HepG2 (cell line): ENCODE measurements around the gene TANGO2. TPM values are rescaled to one million over a fixed set of nuclear protein-coding genes. Genes with fewer than 3 reads are reported as not detected.

Experiments
- ATAC-seq: fragments of 200-7000 bp; cut with Tn5 transposase; 3 replicates; pipeline ENCODE4 v1.9.1; 2020; ENCODE audit warnings: mild to moderate bottlenecking, moderate library complexity
- BruUV-seq: library from RNA; stranded (reverse); fragments of 400-500 nt; replicated peaks from 2 replicates; lab custom pipeline; 2021; lab: Mats Ljungman, UMichigan
- CTCF ChIA-PET: fragments of 300-600 bp; formaldehyde crosslinking; extraction: SDS; loops from one replicate; lab custom pipeline; 2021; ENCODE audit warnings: low total read pairs, inconsistent platforms, low intra/inter-chr PET ratio; lab: Yijun Ruan, JAX
- POLR2A ChIA-PET: fragments of 350-600 bp; sonication (Branson Sonifier 250); formaldehyde crosslinking; loops from one replicate; lab custom pipeline; 2020; ENCODE audit warnings: antibody characterized with exemption, inconsistent platforms; lab: Yijun Ruan, JAX
- DNase-seq: peaks from one replicate; pipeline ENCODE4 v3.0.0-alpha.2; 2015; ENCODE audit warnings: low spot score
- FAIRE-seq: peaks from 3 replicates; lab custom pipeline; 2011; peaks lifted over from hg19 to GRCh38; lab: Jason Lieb, UNC
- H2AFZ ChIP-seq: one replicate; pipeline ENCODE4 v1.6.1; 2011; ENCODE audit warnings: low read length, inconsistent platforms
- H3K27ac ChIP-seq: fragments of 300-600 bp; 3 replicates; pipeline ENCODE4 v1.8.0; 2011; ENCODE audit warnings: mixed run types, mild to moderate bottlenecking, mixed read lengths, low read length, inconsistent platforms; ENCODE audit not compliant: insufficient read depth; ENCODE audit errors: extremely low read length
- H3K27me3 ChIP-seq, 2 experiments: fragments of 200-600 bp in 1 of 2; 2 replicates in 1 of 2; 3 replicates in 1 of 2; pipeline versions ENCODE4 v1.6.0 to v1.8.0; 2011; ENCODE audit warnings: low read length in 2 of 2, mild to moderate bottlenecking in 2 of 2, moderate library complexity in 2 of 2, inconsistent platforms in 1 of 2; ENCODE audit not compliant: insufficient read depth in 2 of 2, control insufficient read depth in 1 of 2
- H3K36me3 ChIP-seq, 2 experiments: fragments of 200-600 bp in 1 of 2; replicated peaks in 1 of 2; 2 replicates in 1 of 2; 3 replicates in 1 of 2; pipeline versions ENCODE4 v1.5.1 to v1.8.0; 2011; ENCODE audit warnings: low read length in 2 of 2, inconsistent platforms in 1 of 2; ENCODE audit not compliant: insufficient read depth in 2 of 2, control insufficient read depth in 1 of 2
- H3K4me1 ChIP-seq: 2 replicates; pipeline ENCODE4 v1.5.1; 2012; ENCODE audit warnings: low read length, inconsistent platforms; ENCODE audit not compliant: insufficient read depth
- H3K4me2 ChIP-seq: 2 replicates; pipeline ENCODE4 v1.6.0; 2011; ENCODE audit warnings: low read depth, low read length, inconsistent platforms
- H3K4me3 ChIP-seq, 3 experiments: fragments of 200-600 bp in 1 of 3; sonication (generic), shearing (Covaris generic) in 1 of 3; replicated peaks in 1 of 3; 2 replicates each; pipeline ENCODE4 v1.5.1; 2011 to 2016; ENCODE audit warnings: low read length in 3 of 3, inconsistent platforms in 2 of 3, low read depth in 2 of 3, mild to moderate bottlenecking in 2 of 3, control low read depth in 1 of 3, mixed read lengths in 1 of 3; ENCODE audit not compliant: insufficient read depth in 1 of 3
- H3K79me2 ChIP-seq: one replicate; pipeline ENCODE4 v1.6.1; 2011; ENCODE audit warnings: low read length, inconsistent platforms; ENCODE audit not compliant: insufficient read depth
- H3K9ac ChIP-seq: 2 replicates; pipeline ENCODE4 v1.6.0; 2011; ENCODE audit warnings: mild to moderate bottlenecking, low read depth, low read length, inconsistent platforms; ENCODE audit not compliant: insufficient read depth
- H3K9me3 ChIP-seq: 2 replicates; pipeline ENCODE4 v1.5.1; 2012; ENCODE audit warnings: mild to moderate bottlenecking, low read length
- H4K20me1 ChIP-seq: 2 replicates; pipeline ENCODE4 v1.6.0; 2011; ENCODE audit warnings: inconsistent platforms, mild to moderate bottlenecking, low read length, moderate library complexity; ENCODE audit not compliant: insufficient read depth
- ARID2 ChIP-seq: sonication (generic); formaldehyde crosslinking; IDR thresholded peaks from 2 replicates; pipeline ENCODE4 v1.8.1; 2022; ENCODE audit warnings: mild to moderate bottlenecking, missing genetic modification reagents, borderline replicate concordance
- HNF4A ChIP-seq: sonication (generic); formaldehyde crosslinking; IDR thresholded peaks from 2 replicates; pipeline ENCODE4 v1.4.0; 2020; ENCODE audit warnings: missing genetic modification reagents
- HOXA3 ChIP-seq: sonication (generic); formaldehyde crosslinking; IDR thresholded peaks from 2 replicates; pipeline ENCODE4 v1.5.0; 2020; ENCODE audit warnings: missing genetic modification reagents
- MAZ ChIP-seq, 2 experiments: sonication (generic) in 1 of 2; formaldehyde crosslinking in 1 of 2; IDR thresholded peaks; 2 replicates each; pipeline versions ENCODE4 v1.5.0 to v1.6.1; 2012 to 2020; ENCODE audit warnings: low read depth in 2 of 2, mild to moderate bottlenecking in 2 of 2, borderline replicate concordance in 1 of 2, improper control_type of control experiment in 1 of 2, low read length in 1 of 2, missing genetic modification reagents in 1 of 2, moderate library complexity in 1 of 2
- PCBP1 ChIP-seq: fragments of 200-400 bp; formaldehyde crosslinking; IDR thresholded peaks from 2 replicates; pipeline ENCODE4 v1.6.1; 2017; ENCODE audit warnings: mild to moderate bottlenecking, low read depth, low read length, borderline replicate concordance
- RFXAP ChIP-seq: sonication (generic); formaldehyde crosslinking; IDR thresholded peaks from 2 replicates; pipeline ENCODE4 v1.4.0; 2020; ENCODE audit warnings: missing genetic modification reagents, borderline replicate concordance
- ZNF124 ChIP-seq: sonication (generic); formaldehyde crosslinking; IDR thresholded peaks from 2 replicates; pipeline ENCODE4 v1.4.0; 2020; ENCODE audit warnings: missing genetic modification reagents
- ZNF432 ChIP-seq: sonication (generic); formaldehyde crosslinking; IDR thresholded peaks from 2 replicates; pipeline ENCODE4 v1.5.0; 2020; ENCODE audit warnings: missing genetic modification reagents, mild to moderate bottlenecking, borderline replicate concordance
- ZNF672 ChIP-seq: sonication (generic); formaldehyde crosslinking; IDR thresholded peaks from 2 replicates; pipeline ENCODE4 v1.8.1; 2022; ENCODE audit warnings: missing genetic modification reagents
- WGBS: methylation state at CpG from one replicate; pipeline ENCODE4 v1.1.6; 2017; ENCODE audit warnings: low lambda C conversion rate; 5-methylcytosine and 5-hydroxymethylcytosine counted together
- in situ Hi-C: cut with HindIII; loops from 2 replicates; pipeline ENCODE4 v1.10.0; 2017; ENCODE audit warnings: low pct_unique_long_range_greater_than_20kb; ENCODE audit not compliant: extremely low pct_ligation_motif_present
- intact Hi-C: fragments of 100-400 bp; cut with micrococcal nuclease; formaldehyde crosslinking; loops from one replicate; pipeline ENCODE4 v1.10.0; 2022; ENCODE audit not compliant: unreplicated experiment
- polyA plus RNA-seq, 8 experiments: library from polyadenylated mRNA; depleted of rRNA in 3 of 8; stranded (reverse) in 7 of 8; unstranded in 1 of 8; fragments of >200 nt; fragmentation: Illumina TruSeq in 4 of 8; extraction: Trizol in 4 of 8; gene quantifications; 2 replicates each; pipeline versions ENCODE4 v1.2.1 to v1.2.3, GENCODE V29; 2011 to 2016; ENCODE audit warnings: low read depth in 4 of 8, missing spikeins in 1 of 8, mixed read lengths in 1 of 8; ENCODE audit not compliant: insufficient read depth in 1 of 8
- total RNA-seq, 5 experiments: library from RNA; depleted of rRNA; stranded (reverse); fragments of >200 nt; fragmentation: Illumina TruSeq; extraction: Trizol; gene quantifications; 2 replicates each; pipeline ENCODE4 v1.2.3, GENCODE V29; 2016; ENCODE audit warnings: low read depth in 1 of 5
- TF ChIP-seq, protein P1 (sequence below): IDR thresholded peaks from 2 replicates; pipeline ENCODE4 v1.6.1; 2016; ENCODE audit warnings: missing biosample characterization, missing genetic modification reagents, low read depth
- TF ChIP-seq, protein P2 (sequence below): sonication (generic); formaldehyde crosslinking; IDR thresholded peaks from 2 replicates; pipeline ENCODE4 v1.4.0; 2020; ENCODE audit warnings: mild to moderate bottlenecking, missing genetic modification reagents
- TF ChIP-seq, protein P3 (sequence below): sonication (generic); formaldehyde crosslinking; IDR thresholded peaks from 2 replicates; pipeline ENCODE4 v1.5.0; 2020; ENCODE audit warnings: missing genetic modification reagents, mild to moderate bottlenecking, borderline replicate concordance

Gene TANGO2
- total and polyA plus RNA-seq, 2 of the 13 experiments (the other 11 are each of a cell fraction or from before 2014, with no cell fraction given) = 12.9 to 14.8 TPM

DNA sequence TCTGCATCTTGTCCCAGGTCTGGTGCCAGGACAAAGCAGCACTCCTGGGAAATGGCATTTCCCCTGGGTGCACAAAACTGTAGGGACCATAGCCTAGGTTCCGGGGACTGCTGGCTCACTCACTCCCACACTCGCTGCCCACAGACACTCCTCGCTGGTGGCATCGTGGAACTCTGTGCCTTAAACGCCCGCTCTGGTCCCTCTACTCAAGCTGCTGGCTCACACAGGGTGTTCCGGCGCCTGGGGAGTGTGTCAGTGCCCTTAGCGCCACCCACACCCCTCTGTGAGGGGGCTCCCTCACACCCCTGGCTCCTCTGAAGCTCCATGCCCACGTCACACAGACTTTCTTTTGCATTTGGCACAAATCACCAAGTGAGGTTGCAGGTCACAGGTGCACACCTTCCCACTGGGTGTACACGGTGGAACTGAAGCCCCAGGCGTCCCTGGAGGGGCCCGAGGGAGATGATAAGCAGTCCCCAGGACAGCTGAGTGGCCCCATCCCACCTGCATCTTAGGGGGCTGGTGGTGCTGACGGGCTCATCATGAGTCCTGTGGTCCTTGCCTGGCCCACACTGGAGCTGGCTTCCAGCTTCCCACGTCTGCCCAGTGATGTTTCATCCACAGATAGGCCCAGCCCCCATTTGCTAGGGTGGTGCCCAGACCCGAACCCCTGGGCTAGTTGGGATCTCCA, 35.9 kb downstream of the TANGO2 start:
- H3K36me3 ChIP-seq = peaks cover 2 to 22% of the 10 kb centered on the region in 2 experiments; a peak in 2 of 5 replicates

DNA sequence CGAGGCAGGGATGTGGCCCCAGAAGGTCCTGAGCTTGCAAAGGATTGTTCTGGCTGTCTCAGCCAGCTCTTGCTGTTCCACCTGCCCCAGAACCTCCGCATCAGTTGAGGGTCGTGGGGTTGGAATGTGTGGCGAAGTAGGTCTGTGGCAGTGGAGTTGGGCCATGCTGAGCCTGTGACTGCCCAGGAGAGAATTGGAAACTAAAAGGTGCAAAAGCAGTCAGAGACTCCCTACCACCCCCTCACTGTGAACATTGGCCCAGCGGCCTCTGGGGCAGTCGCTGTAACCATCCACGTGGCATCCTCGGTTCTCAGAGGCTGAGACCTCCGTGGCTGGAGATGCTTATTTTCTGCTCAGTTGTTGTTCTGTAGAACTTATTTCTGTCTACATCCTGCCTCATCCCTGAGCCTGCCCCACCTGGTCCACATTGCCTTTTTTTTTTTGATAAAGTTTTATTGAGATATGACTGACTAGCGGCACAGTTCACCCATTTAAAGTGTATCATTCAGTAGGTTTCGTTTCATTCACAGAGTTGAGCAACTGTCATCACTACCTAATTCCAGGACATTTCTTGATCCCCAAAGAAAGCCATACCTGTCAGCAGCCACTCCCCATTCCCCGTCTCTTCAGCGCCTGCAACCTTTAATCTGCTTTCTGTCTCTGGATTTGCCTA, 36.8 kb downstream of the TANGO2 start:
- Histone ChIP-seq H3K9me3 (no peaks in the 10 kb centered on the region), H3K36me3 (peaks cover 1 to 24% of the 10 kb centered on the region in 2 experiments; a peak in 2 of 5 replicates), H3K4me3 (no peak overlapping the region), H4K20me1 (no peaks in the 10 kb centered on the region), H3K4me2 (no peak overlapping the region), H3K27me3 (no peaks in the 10 kb centered on the region), H3K79me2 (no peaks in the 10 kb centered on the region), H3K27ac (no peak overlapping the region), H3K9ac (no peak overlapping the region), H2AFZ (no peak overlapping the region), H3K4me1 (no peaks in the 10 kb centered on the region)
- WGBS = 94% methylated on average over 10 of the region's 13 CpGs
- DNase-seq (no peak), ATAC-seq (no peak), FAIRE-seq (no peak)
- ChIA-PET POLR2A (no interaction called here), CTCF (no interaction called here)
- no TSS peak for BruUV-seq
- intact Hi-C loops = no loop called here
- in situ Hi-C loops = no loop called here
- TF ChIP-seq RFXAP (CRISPR knock-in tag) (no peak), MAZ (IDR thresholded peaks at IDR 0.05; ENCODE audit: borderline replicate concordance, low read depth, low read length) (no peak), MAZ (CRISPR knock-in tag; IDR thresholded peaks at IDR 0.05; ENCODE audit: low read depth) (no peak), HNF4A (CRISPR knock-in tag) (no peak), ZNF672 (CRISPR knock-in tag) (no peak)
- TF ChIP-seq, protein P1, sequence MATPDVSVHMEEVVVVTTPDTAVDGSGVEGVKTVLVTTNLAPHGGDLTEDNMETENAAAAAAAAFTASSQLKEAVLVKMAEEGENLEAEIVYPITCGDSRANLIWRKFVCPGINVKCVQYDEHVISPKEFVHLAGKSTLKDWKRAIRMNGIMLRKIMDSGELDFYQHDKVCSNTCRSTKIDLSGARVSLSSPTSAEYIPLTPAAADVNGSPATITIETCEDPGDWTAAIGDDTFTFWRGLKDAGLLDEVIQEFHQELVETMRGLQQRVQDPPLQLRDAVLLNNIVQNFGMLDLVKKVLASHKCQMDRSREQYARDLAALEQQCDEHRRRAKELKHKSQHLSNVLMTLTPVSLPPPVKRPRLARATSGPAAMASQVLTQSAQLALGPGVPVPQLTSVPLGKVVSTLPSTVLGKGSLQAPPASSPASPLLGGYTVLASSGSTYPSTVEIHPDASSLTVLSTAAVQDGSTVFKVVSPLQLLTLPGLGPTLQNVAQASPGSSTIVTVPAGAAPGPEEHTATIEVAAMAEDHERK (CRISPR knock-in tag) = no peak
- TF ChIP-seq, protein P2, sequence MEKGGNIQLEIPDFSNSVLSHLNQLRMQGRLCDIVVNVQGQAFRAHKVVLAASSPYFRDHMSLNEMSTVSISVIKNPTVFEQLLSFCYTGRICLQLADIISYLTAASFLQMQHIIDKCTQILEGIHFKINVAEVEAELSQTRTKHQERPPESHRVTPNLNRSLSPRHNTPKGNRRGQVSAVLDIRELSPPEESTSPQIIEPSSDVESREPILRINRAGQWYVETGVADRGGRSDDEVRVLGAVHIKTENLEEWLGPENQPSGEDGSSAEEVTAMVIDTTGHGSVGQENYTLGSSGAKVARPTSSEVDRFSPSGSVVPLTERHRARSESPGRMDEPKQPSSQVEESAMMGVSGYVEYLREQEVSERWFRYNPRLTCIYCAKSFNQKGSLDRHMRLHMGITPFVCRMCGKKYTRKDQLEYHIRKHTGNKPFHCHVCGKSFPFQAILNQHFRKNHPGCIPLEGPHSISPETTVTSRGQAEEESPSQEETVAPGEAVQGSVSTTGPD = no peak

More for the DNA sequence above, 35.9 kb downstream of the TANGO2 start:
- no peaks in the 10 kb centered on the region for H4K20me1 ChIP-seq
- no peak overlapping the region for H3K27ac ChIP-seq
- ATAC-seq (no peak), DNase-seq (no peak), FAIRE-seq (no peak)
- H3K4me1 ChIP-seq = no peaks in the 10 kb centered on the region
- CTCF ChIA-PET = no interaction called here
- H3K9ac ChIP-seq = no peak overlapping the region
- H3K9me3 ChIP-seq = no peaks in the 10 kb centered on the region
- POLR2A ChIA-PET = interaction anchor here (0.6 kb wide), 1 partner anchor 12 kb away, joined by 4 read pairs; no protein-coding TSS in a partner anchor
- intact Hi-C loops (no loop called here), in situ Hi-C loops (no loop called here)
- H3K79me2 ChIP-seq = no peaks in the 10 kb centered on the region
- BruUV-seq = no TSS peak
- H2AFZ ChIP-seq = no peak overlapping the region
- H3K27me3 ChIP-seq = no peaks in the 10 kb centered on the region
- 92% methylated on average over 14 of the region's 16 CpGs for WGBS
- TF ChIP-seq, protein P3, sequence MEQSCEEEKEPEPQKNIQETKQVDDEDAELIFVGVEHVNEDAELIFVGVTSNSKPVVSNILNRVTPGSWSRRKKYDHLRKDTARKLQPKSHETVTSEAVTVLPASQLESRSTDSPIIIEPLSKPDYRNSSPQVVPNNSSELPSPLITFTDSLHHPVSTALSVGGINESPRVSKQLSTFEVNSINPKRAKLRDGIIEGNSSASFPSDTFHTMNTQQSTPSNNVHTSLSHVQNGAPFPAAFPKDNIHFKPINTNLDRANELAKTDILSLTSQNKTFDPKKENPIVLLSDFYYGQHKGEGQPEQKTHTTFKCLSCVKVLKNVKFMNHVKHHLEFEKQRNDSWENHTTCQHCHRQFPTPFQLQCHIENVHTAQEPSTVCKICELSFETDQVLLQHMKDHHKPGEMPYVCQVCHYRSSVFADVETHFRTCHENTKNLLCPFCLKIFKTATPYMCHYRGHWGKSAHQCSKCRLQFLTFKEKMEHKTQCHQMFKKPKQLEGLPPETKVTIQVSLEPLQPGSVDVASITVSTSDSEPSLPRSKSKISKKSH (CRISPR knock-in tag) = no peak
- TF ChIP-seq ZNF124 (no peak), HOXA3 (CRISPR knock-in tag) (no peak), PCBP1 (no peak), ARID2 (CRISPR knock-in tag) (no peak), ZNF432 (CRISPR knock-in tag) (no peak)
- no peak overlapping the region for H3K4me3 ChIP-seq
- no peak overlapping the region for H3K4me2 ChIP-seq
